Measurements from ENCODE around the gene EFNA2.
"Not testable (repeated sequence)": the region's sequence is repeated elsewhere in the genome, so short reads cannot be mapped to it uniquely, and the experiment has no call there.

Gene EFNA2

GRCh38 chr19:1245494-1246264 lies 40.0 kb upstream of the EFNA2 start:
- H3K4me2 ChIP-seq = no peak overlapping the region

GRCh38 chr19:1246265-1247087 lies 39.2 kb upstream of the EFNA2 start:
- H2AFZ ChIP-seq (ENCODE audit: low read depth); H3K4me2 ChIP-seq; H3K79me2 ChIP-seq (ENCODE audit: insufficient read depth, low read depth); H4K20me1 ChIP-seq (ENCODE audit: insufficient read depth); H3K9ac ChIP-seq; H3K27ac ChIP-seq; H3K4me3 ChIP-seq (IDR thresholded peaks at IDR 0.05; ENCODE audit: insufficient read depth, low read depth, low read length); H3K36me3 ChIP-seq (ENCODE audit: insufficient read depth); H3K27me3 ChIP-seq (ENCODE audit: insufficient read depth, low read depth): not testable (repeated sequence)
- peaks cover 30% of the 10 kb centered on the region for H3K4me1 ChIP-seq (ENCODE audit: low read depth, poor library complexity, severe bottlenecking)

More at GRCh38 chr19:1245494-1246264, 40.0 kb upstream of the EFNA2 start:
- no peak for TF ChIP-seq CTCF (conservative IDR thresholded peaks at IDR 0.05; ENCODE audit: low read depth, low read length)
- peaks cover 9% of the 10 kb centered on the region; the same call in 1 of the 2 replicates for H3K79me2 ChIP-seq (ENCODE audit: insufficient read depth, low read depth)
- no peak overlapping the region for H3K4me3 ChIP-seq (IDR thresholded peaks at IDR 0.05; ENCODE audit: insufficient read depth, low read depth, low read length)
- H3K27me3 ChIP-seq (ENCODE audit: insufficient read depth, low read depth) = no peaks in the 10 kb centered on the region
- no peaks in the 10 kb centered on the region for H4K20me1 ChIP-seq (ENCODE audit: insufficient read depth)
- peaks cover 37% of the 10 kb centered on the region for H3K4me1 ChIP-seq (ENCODE audit: low read depth, poor library complexity, severe bottlenecking)
- no peaks in the 10 kb centered on the region for H3K36me3 ChIP-seq (ENCODE audit: insufficient read depth)
- no peak overlapping the region for H3K9ac ChIP-seq
- H3K27ac ChIP-seq = no peak overlapping the region
- H2AFZ ChIP-seq (ENCODE audit: low read depth) = no peak overlapping the region

- no peak overlapping the region for H3K4me3 ChIP-seq (IDR thresholded peaks at IDR 0.05; ENCODE audit: insufficient read depth, low read depth, low read length)
- no peaks in the 10 kb centered on the region for H3K27me3 ChIP-seq (ENCODE audit: insufficient read depth, low read depth)
- peak overlapping the region; percentile 46; the same call in 1 of the 2 replicates for H3K4me2 ChIP-seq
- peaks cover 30% of the 10 kb centered on the region for H3K4me1 ChIP-seq (ENCODE audit: low read depth, poor library complexity, severe bottlenecking)
- no peaks in the 10 kb centered on the region; the same call in 1 of the 2 replicates for H3K79me2 ChIP-seq (ENCODE audit: insufficient read depth, low read depth)
- no peaks in the 10 kb centered on the region for H3K36me3 ChIP-seq (ENCODE audit: insufficient read depth)
- H2AFZ ChIP-seq (ENCODE audit: low read depth) = peak overlapping the region; percentile 26; the same call in 1 of the 2 replicates
- peak overlapping the region; percentile 14; the same call in 1 of the 2 replicates for H3K9ac ChIP-seq
- H4K20me1 ChIP-seq (ENCODE audit: insufficient read depth) = no peaks in the 10 kb centered on the region
- H3K27ac ChIP-seq = peak overlapping the region; percentile 91
- no peak for TF ChIP-seq CTCF (conservative IDR thresholded peaks at IDR 0.05; ENCODE audit: low read depth, low read length)
Measured at GRCh38 chr19:1247748-1248138, 37.9 kb upstream of the EFNA2 start.

GRCh38 chr19:1248139-1248785 lies 37.4 kb upstream of the EFNA2 start, which contains the start of gene MIDN:
TSS of gene MIDN (plus strand) at chr19:1248583. CDS start at chr19:1250297, 1,714 bp downstream.
- Histone ChIP-seq H3K36me3 (ENCODE audit: insufficient read depth) (no peaks in the 10 kb centered on the region), H3K79me2 (ENCODE audit: insufficient read depth, low read depth) (no peaks in the 10 kb centered on the region; the same call in 1 of the 2 replicates), H3K27ac (peak within 1 kb of the TSS; percentile 91), H4K20me1 (ENCODE audit: insufficient read depth) (no peaks in the 10 kb centered on the region), H3K4me1 (ENCODE audit: low read depth, poor library complexity, severe bottlenecking) (peaks cover 26% of the 10 kb centered on the region), H2AFZ (ENCODE audit: low read depth) (peak within 1 kb of the TSS; percentile 47; the same call in 1 of the 2 replicates), H3K9ac (peak within 1 kb of the TSS; percentile 87), H3K4me3 (IDR thresholded peaks at IDR 0.05; ENCODE audit: insufficient read depth, low read depth, low read length) (no peak within 1 kb of the TSS), H3K27me3 (ENCODE audit: insufficient read depth, low read depth) (no peaks in the 10 kb centered on the region), H3K4me2 (peak within 1 kb of the TSS; percentile 46; the same call in 1 of the 2 replicates)
- TF ChIP-seq CTCF (conservative IDR thresholded peaks at IDR 0.05; ENCODE audit: low read depth, low read length) = no peak; the same call in 1 of the 2 replicates

All from KMS-11 (cell line).